Calu3 (cell line): Measurements from ENCODE around the gene SPOCK3. TPM values are rescaled to one million over a fixed set of nuclear protein-coding genes. Genes with fewer than 3 reads are reported as not detected.

ENCODE experiments used
- BruUV-seq: library from RNA; stranded (reverse); fragments of 400-500 nt; replicated peaks from 2 replicates; lab custom pipeline; 2021; lab: Mats Ljungman, UMichigan
- CTCF ChIA-PET: fragments of 300-600 bp; sonication (Branson Sonifier 250); formaldehyde crosslinking; loops from one replicate; lab custom pipeline; 2022; ENCODE audit warnings: antibody characterized with exemption; lab: Charles Lee
- DNase-seq: peaks from one replicate; pipeline ENCODE4 v3.0.0; 2022
- H3K27ac Mint-ChIP-seq: one replicate; pipeline ENCODE4 v1.8.0; 2022; ENCODE audit warnings: mixed read lengths; ENCODE audit not compliant: unreplicated experiment
- H3K27me3 Mint-ChIP-seq: one replicate; pipeline ENCODE4 v1.8.0; 2022; ENCODE audit warnings: mixed read lengths; ENCODE audit not compliant: unreplicated experiment
- H3K36me3 Mint-ChIP-seq: one replicate; pipeline ENCODE4 v1.8.0; 2022; ENCODE audit warnings: mild to moderate bottlenecking, moderate library complexity, mixed read lengths; ENCODE audit not compliant: insufficient read depth, unreplicated experiment
- H3K4me1 Mint-ChIP-seq: one replicate; pipeline ENCODE4 v1.8.0; 2022; ENCODE audit warnings: mild to moderate bottlenecking, low read depth, mixed read lengths; ENCODE audit not compliant: unreplicated experiment
- H3K4me3 Mint-ChIP-seq: one replicate; pipeline ENCODE4 v1.8.0; 2022; ENCODE audit warnings: mild to moderate bottlenecking, low read depth, moderate library complexity, mixed read lengths; ENCODE audit not compliant: unreplicated experiment
- H3K9me3 Mint-ChIP-seq: one replicate; pipeline ENCODE4 v1.8.0; 2022; ENCODE audit warnings: low read depth, mixed read lengths; ENCODE audit not compliant: unreplicated experiment
- intact Hi-C: fragments of 100-400 bp; cut with micrococcal nuclease; formaldehyde crosslinking; loops from one replicate; pipeline ENCODE4 v1.10.0; 2022; ENCODE audit not compliant: unreplicated experiment
- total RNA-seq: library from RNA; stranded (reverse); gene quantifications from 2 replicates; pipeline ENCODE4 v1.2.3, GENCODE V29; 2022
- TF ChIP-seq, protein P1 (sequence below): fragments of 200-600 bp; IDR thresholded peaks from one replicate; pipeline ENCODE4 v1.8.0; 2022; ENCODE audit warnings: antibody characterized with exemption; ENCODE audit not compliant: unreplicated experiment

The SPOCK3 gene
- total RNA-seq, 1 experiment from 2014 or later: 0.31 TPM

DNA sequence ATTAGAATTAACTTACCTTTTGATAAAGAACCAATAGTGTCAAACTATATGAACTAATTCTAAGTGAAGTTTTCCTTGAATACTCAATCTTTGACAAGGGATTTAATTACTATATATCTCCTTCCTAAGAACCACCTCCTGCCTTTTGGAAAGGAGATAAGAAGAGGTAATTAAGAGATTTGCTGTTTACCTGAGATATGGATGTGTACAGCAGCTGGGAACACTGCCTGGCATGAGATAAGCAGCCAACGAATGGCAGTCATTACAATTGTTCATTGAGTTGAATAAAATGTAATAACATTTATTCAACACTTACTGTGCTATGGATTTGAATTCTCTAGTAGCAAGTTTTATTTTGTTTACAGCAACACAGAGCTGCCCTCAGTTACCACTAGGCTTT is 407.1 kb downstream of the SPOCK3 start:
- TF ChIP-seq, protein P1, sequence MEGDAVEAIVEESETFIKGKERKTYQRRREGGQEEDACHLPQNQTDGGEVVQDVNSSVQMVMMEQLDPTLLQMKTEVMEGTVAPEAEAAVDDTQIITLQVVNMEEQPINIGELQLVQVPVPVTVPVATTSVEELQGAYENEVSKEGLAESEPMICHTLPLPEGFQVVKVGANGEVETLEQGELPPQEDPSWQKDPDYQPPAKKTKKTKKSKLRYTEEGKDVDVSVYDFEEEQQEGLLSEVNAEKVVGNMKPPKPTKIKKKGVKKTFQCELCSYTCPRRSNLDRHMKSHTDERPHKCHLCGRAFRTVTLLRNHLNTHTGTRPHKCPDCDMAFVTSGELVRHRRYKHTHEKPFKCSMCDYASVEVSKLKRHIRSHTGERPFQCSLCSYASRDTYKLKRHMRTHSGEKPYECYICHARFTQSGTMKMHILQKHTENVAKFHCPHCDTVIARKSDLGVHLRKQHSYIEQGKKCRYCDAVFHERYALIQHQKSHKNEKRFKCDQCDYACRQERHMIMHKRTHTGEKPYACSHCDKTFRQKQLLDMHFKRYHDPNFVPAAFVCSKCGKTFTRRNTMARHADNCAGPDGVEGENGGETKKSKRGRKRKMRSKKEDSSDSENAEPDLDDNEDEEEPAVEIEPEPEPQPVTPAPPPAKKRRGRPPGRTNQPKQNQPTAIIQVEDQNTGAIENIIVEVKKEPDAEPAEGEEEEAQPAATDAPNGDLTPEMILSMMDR: no peak
- intact Hi-C loops: no loop called here
- H3K4me3 Mint-ChIP-seq: no peak overlapping the region

DNA sequence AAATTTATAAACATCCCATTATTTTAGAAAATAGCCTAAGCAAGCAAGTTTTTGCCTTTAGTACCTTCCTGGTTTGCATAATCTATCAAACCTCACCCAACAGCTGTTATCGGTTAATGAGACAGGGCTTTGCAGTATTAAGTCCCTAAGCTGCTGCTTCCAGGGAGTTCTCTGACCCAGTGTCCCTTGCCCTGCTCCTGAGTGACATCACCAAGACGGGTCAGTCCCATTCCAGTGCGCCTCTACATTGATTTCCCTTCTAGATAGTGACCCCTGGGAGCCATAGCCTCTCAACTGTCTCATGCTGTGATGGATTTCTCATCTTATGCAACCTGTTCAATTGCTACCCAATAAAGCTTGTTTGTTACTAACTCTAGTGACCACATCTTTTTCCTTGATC is 410.4 kb downstream of the SPOCK3 start:
- no peaks in the 10 kb centered on the region for H3K4me1 Mint-ChIP-seq
- CTCF ChIA-PET: no interaction called here
- intact Hi-C loops: no loop called here
- H3K27ac Mint-ChIP-seq: no peak overlapping the region
- TF ChIP-seq, protein P1: no peak
- DNase-seq: no peak
- no peaks in the 10 kb centered on the region for H3K9me3 Mint-ChIP-seq
- no peak overlapping the region for H3K4me3 Mint-ChIP-seq
- no TSS peak for BruUV-seq
- H3K27me3 Mint-ChIP-seq: no peaks in the 10 kb centered on the region
- no peaks in the 10 kb centered on the region for H3K36me3 Mint-ChIP-seq

More for the DNA sequence above, 407.1 kb downstream of the SPOCK3 start:
- no peaks in the 10 kb centered on the region for H3K4me1 Mint-ChIP-seq
- H3K27me3 Mint-ChIP-seq: no peaks in the 10 kb centered on the region
- no peak overlapping the region for H3K27ac Mint-ChIP-seq
- CTCF ChIA-PET: no interaction called here
- H3K36me3 Mint-ChIP-seq: no peaks in the 10 kb centered on the region
- BruUV-seq: no TSS peak
- no peak for DNase-seq
- H3K9me3 Mint-ChIP-seq: peaks cover 2% of the 10 kb centered on the region

DNA sequence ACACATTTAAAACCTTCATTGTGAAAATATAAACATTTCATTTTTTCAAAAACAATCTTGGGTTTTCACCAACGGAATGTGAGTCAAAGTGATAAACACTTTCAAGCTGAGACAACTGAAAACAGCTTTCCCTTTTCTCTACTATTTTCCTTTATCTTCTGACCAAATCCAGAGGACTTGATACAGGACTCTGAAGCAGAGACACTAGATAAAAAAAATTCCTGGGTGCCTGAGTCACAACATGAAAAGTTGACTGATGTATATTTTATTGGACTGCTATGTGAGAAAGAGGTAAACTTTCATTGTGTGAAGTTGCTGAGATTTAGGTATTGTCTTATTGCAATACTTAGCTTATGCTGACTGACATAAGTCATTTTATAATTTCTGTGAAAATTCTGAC is 411.2 kb downstream of the SPOCK3 start:
- no peak for DNase-seq
- CTCF ChIA-PET: no interaction called here
- intact Hi-C loops: no loop called here
- Mint-ChIP-seq H3K36me3 (no peaks in the 10 kb centered on the region), H3K4me3 (no peak overlapping the region), H3K27me3 (no peaks in the 10 kb centered on the region), H3K27ac (no peak overlapping the region), H3K9me3 (no peaks in the 10 kb centered on the region), H3K4me1 (no peaks in the 10 kb centered on the region)
- BruUV-seq: no TSS peak
- TF ChIP-seq, protein P1: no peak

DNA sequence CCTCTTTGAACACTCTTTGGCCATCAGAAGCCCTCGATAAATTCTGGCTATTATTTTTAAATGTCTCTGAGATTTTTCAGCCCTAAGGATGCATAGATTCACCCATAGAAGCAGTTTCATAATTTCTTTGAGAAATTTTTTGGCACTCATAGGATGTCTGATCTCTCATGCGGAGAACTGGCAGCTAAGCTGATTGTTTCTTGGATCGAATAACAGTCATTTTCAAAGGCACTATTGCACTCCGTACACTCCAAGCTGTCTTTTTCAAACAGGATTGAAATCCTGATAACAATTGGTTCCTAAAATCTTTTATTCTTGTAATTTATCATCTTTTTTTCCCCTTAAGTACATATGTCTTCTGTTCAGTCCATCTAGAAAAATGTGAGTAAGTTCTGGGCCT is 411.9 kb downstream of the SPOCK3 start:
- CTCF ChIA-PET: interaction anchor here (0.5 kb wide), 1 partner anchor 643 kb away, joined by 11 read pairs; no protein-coding TSS in a partner anchor
- no TSS peak for BruUV-seq
- Mint-ChIP-seq H3K9me3 (no peaks in the 10 kb centered on the region), H3K4me1 (no peaks in the 10 kb centered on the region), H3K4me3 (no peak overlapping the region), H3K36me3 (no peaks in the 10 kb centered on the region), H3K27ac (no peak overlapping the region), H3K27me3 (no peaks in the 10 kb centered on the region)
- DNase-seq: no peak
- intact Hi-C loops: no loop called here
- TF ChIP-seq, protein P1: no peak
